SK-N-DZ (cell line): ENCODE measurements around the gene IRF6.

ENCODE experiments used
- DNase-seq: peaks from one replicate; pipeline ENCODE4 v3.0.0-alpha.2; 2015; ENCODE audit warnings: low spot score

The IRF6 gene

GRCh38 chr1:209759829-209760359 lies 46.0 kb downstream of the IRF6 start:
- no peak for DNase-seq

DNA sequence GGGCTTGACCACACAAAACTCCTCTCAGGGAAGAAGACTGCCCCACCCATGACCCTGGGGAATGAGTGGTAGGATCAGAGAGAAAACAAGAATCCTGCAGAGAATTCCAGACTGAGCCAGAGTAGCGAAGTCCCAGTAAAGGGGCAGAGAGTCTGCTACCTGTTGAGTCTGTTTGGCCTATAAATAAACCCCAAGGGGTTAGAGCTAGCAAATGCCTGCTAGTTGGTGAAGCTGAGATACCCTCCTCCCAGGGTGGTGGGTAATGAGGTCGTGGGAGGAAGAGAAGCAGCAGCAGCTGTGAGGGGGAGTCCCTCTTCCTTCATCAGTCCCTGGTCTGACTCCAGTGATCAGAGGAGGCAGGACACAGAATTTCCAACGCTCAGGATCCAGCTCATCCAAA lies 47.5 kb downstream of the IRF6 start:
- no peak for DNase-seq

DNA sequence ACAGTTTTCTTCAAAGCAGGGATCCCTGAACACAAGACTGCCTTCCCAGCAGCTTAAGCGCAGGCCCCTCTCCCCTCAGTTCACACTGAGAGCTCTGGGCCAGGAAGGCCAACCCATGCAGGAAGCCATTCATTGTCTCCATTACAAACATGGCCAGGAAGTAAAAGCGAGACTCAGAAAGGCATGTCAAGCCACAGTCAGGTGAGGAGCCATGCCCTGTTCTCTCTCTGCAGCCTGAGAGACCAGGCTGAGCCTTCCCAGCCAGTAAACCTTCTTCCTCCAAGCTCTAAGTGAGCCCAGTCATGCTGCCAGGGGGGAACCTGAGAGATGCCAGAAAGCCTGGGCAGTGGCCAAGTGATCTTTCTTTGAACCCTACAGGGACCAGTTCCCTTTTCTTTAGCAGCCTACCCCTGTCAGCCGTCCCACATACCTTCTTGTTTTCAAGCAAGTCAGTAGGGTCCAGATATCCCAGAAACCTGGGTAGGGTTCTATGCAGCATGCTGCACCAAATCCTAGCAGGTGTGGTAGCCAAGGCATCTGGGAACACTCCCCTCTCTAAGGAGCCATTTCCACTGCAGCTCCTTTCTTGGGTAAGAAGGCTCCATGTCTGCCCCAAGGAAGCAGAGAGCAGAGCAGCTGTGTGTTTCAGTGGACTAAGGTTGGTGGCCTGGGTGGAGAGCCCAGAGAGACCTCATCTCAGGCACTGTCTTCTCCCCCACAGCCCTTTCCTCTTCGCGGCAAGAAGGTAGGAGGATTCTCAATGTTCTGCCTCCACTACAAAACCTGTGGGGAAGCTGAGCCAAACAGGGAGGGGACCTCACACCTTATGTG lies 49.1 kb downstream of the IRF6 start:
- DNase-seq = no peak

DNA sequence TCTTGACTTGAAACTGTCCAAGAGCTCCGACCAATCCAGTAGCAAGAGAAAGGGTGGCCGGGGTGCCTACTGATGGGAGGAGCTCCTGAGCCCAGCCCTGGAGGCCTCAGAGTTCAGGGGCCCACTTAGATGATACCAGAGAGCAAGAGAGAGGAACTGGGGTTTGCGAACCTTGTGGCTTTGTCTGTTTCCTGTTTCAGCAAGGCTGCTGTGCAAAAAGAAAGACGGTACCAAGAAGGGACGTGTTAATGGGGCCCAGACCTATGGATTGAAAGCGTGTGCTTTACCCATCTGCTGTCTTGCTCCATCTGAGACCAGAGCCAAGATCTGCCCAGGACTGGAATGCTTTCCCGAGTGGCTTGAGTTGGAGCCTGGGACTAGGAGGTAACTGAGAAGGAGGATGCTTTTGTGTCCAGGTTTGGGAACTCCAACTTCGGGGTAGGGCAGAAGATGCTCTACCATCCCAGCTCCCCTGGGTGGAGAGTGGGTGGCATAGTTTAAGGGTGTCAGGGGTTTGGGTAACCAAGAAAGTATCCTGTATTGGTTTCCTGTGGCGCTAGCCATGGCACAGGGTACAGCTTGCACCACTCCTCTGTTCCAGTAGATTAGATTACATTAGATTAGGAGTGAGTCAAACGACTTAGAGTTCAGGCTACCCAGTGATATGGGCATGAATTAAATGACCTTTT lies 49.9 kb downstream of the IRF6 start, which contains the start of gene TRAF3IP3:
Gene TRAF3IP3 (plus strand): TSS at position 128 of the 689 bp plus-strand sequence. CDS start 3,987 bp downstream, outside the sequence.
- no peak for DNase-seq

DNA sequence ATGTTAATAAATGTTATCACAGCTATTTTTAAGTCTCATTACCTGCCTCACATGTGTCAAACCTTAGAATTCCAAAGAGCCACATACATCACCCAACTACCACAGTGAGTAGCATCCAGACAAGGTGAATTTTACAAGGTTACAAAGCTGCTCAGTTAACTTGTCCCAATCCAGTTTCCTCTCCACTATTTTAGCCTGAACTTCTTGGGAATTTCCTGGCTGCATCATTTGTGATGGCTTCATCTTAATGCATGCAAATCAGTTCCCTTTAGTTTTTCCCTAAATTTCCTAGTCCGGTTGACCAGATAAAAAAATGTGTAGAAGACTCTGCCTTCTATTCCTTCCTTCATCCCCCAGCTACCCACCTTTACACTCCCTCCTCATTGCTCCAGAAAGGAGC lies 50.7 kb downstream of the IRF6 start:
- DNase-seq = no peak

- DNase-seq = no peak
These were observed 53.1 kb downstream of the IRF6 start for GRCh38 chr1:209752890-209753289.

GRCh38 chr1:209751627-209752231 lies 54.2 kb downstream of the IRF6 start:
- DNase-seq = no peak

DNA sequence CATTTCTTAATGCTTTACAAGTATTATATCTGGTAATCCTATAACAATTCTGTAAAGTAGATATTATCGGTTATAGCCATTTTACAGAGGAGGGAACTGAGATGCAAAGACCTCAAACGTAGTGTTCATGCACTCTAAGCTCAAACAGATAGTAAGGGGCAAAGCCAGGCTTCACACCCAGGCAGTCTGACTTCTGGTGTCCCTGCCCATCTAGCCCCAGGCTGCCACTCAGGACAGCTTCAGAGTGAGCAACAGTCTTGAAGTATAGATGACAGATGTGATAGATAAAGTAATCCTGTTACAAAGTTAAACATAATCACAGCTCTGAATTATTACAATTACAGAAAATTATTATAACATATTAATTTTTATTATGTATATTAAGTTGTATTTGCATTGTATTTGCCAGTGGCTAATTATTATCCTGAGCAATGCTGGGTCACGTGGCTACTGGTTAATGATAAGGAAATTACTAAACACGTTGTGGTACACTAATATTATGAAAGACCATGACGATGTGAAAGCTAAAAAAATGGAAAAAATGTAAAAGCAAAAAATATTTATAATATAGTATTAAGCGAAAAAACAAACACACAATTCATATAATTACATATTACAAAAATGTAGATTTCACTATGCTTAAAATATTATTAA lies 56.1 kb downstream of the IRF6 start:
- DNase-seq = no peak

- no peak for DNase-seq
These were observed 56.7 kb downstream of the IRF6 start for GRCh38 chr1:209749205-209749604.

DNA sequence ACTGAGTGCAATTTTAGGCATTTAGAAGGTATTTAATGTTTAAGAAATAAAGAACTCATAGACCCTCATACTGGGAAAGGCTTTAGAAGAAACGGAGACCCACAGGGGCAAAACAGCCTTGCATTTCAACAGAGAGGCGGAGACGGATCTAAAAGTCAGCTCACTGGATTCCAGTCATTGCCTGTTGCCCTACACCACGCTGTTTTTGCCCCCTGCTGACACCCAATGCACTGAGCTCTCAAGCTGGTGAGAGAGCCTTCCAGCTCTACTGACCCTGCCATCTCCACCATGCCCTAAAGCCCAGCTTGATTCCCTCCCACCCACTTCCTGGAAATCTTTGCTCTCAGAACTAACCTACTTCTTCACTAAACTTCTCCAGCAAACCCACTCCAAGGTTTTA lies 57.3 kb downstream of the IRF6 start:
- no peak for DNase-seq

DNA sequence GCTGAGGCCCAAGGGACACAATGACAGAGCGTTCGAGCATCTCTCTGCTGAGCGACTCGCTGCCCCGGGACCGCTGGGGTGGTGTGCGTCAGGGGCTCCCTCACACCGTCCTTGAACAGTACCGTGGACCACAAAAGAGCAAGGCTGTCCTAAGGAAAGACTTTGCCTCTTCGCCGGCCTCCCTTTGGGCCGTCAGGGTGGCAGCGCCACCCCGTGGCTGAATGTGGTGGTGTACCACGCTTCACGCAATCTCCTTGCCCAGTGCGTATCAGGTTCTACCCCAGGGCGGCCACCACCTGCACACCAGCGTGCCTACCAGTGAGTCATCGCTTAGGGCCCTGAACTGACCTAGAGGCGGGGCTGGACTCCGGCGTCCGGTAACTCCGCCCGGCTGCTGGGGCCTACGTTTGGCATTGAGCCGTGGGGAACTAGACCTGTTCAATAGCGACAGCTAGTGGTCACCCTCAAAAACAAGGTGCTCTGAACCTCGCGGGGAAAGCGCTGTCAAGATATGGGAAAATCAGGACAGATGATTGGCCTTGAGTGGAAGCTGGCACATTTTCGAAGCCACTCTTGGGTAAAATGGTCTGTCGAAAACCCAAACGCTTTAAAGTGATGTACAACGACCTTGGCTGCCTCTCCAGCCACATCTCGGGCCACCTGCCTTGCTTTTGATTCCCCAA lies 58.2 kb downstream of the IRF6 start:
- DNase-seq = no peak

DNA sequence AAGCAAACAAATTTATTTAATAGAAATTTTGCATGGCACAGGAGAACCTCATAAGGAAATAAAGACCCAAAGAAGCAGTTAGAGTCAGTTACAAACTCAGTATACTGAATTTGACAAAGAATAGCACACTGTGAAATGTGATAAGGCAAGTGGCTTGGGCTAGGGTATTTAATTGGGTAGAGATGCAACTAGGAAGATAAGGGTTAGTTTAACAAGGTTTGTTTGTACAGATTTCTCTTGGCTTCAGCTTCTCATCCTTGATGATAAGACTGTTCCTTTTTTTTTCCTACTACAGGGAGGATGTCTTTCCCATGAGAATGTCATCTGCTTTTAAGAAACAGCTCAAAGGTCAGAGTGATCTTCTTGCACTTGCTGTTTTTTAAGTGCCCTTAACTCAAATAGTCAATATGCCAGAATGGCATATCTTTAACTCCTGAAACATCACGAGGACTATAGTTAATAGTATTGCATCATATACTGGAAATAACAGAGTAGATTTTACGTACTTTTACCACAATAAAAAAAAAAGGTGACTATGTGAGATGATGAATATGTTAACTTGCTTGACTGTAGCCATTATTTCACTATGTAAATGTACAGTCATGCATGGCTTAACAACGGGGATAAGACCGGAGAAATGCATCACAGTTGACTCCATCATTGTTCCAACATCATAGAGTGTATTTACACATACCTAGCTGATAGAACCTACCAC lies 59.3 kb downstream of the IRF6 start:
- peak; percentile 48 for DNase-seq

DNA sequence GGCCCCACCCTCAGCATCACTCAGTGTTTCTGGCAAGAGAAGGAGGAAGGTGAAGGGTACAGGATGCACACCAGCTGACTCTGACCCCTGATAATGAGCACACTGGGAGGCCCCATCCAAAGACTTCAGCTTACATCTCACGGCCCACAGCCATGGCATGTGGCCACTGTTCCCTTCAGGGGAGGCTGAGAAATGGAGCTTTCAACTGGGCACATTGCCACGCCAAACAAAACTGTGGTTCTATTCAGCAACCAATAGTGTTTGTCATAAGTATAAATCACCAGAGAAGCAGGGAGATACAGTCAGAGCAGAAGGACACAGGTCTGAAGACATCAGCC lies 62.8 kb downstream of the IRF6 start:
- no peak for DNase-seq

DNA sequence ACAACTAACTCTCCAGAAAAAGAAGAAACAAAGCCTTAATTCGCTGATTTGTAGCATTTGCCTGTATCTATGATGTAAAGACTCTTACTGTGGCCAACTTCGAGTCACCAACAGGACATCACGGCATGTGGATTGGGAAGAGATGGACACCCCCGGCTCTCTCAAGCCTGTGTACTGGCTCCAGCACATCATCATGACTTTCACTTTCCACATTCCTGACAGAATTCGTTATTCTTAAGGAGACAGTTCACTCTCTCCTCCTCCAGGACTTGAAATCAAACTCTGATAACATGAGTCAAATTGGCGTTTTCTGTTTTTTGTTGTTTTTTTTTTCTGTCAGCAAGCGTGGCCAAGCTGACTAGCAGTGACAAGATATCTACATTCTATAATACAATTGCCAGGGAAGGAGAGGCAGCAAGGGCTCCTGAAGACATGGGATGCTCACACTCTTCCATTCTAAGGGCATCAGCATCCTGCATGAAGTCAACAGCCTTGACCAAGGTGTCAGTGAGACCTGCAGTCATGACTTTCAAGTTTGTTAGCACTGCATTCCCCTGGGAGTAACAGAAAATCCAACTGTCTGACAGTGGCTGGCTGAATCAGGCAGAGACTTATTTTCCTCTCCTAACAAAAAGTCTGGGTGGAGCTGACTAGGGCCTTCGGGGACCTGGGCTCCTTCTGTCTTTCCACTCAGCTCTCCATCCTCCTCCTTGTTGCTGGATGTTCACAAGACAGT lies 63.4 kb downstream of the IRF6 start:
- no peak for DNase-seq

DNA sequence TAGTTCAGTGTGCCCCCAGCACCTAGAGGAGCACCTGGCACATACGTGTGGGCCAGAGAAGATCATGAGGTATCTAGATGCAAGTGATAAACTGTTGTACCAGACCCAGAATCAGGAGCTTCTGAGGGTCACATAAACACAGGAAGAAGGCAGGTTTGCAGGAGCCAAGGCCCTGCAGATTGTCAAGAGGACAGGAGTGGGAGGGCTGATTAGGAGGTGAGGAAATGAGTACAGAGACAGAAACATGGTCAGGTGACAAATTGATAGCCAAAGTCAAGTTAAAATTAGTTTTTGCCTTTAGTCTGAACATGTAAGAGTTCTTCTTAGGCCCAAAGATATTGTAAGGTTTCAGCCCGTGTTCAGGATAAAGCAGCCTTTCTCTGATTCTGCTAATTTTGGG lies 64.1 kb downstream of the IRF6 start:
- DNase-seq = no peak

GRCh38 chr1:209741193-209741592 lies 64.7 kb downstream of the IRF6 start:
- DNase-seq = no peak

DNA sequence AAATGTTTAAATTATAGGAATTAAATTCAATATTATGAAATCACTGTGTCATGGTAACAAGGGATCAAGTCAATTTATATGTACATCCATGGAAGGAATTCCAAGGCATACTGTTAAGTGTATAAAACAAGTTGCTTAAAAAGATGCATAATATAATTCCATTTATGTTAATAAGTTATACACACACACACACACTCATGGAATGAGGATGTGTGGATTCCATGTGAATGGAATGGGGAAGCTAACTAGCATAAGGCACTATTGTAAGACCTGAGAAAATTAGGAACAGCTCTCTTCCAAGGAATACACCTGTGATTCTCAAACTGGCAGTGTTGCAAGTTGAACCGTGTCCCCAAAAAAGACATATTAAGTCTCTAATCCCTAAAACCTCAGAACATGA lies 67.7 kb downstream of the IRF6 start:
- no peak for DNase-seq

- DNase-seq = no peak
These were observed 68.8 kb downstream of the IRF6 start for GRCh38 chr1:209737118-209737505.

DNA sequence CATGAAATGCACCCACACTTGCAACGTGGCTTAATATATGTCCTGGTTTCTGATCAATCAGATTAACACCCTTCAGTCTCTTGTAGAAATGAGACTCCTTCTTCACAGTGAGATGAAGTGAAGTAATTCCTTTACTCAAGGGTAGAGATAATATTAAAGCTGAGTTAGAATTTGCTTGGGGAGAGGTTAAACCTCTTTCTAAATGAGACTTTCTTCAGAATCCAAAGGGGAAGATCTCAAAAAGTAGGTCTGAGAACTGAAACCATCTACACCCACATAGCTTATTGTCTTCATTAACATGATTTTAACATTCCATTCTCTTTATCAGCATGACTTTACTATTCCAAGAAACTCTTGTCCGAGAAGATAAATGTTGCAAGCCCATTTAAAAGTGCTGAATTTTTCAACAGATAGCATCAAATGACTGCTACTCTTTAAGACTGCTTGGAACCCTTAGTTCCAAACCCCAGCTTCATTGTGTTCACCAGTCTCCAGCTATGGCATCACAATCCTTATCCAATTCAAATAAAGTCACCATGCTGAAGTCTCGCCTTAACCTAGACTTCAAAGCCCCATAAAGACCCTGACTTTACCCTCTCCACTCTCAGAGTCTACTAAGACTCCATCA lies 69.3 kb downstream of the IRF6 start:
- DNase-seq = no peak
